Measurements from ENCODE around the gene PALD1.

GRCh38 chr10:70604106-70604505, 125.5 kb downstream of the PALD1 start:
- TF ChIP-seq, protein P1, sequence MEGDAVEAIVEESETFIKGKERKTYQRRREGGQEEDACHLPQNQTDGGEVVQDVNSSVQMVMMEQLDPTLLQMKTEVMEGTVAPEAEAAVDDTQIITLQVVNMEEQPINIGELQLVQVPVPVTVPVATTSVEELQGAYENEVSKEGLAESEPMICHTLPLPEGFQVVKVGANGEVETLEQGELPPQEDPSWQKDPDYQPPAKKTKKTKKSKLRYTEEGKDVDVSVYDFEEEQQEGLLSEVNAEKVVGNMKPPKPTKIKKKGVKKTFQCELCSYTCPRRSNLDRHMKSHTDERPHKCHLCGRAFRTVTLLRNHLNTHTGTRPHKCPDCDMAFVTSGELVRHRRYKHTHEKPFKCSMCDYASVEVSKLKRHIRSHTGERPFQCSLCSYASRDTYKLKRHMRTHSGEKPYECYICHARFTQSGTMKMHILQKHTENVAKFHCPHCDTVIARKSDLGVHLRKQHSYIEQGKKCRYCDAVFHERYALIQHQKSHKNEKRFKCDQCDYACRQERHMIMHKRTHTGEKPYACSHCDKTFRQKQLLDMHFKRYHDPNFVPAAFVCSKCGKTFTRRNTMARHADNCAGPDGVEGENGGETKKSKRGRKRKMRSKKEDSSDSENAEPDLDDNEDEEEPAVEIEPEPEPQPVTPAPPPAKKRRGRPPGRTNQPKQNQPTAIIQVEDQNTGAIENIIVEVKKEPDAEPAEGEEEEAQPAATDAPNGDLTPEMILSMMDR (IDR thresholded peaks at IDR 0.05; ENCODE audit: low read depth, low read length, poor library complexity, severe bottlenecking), result no peak
- TF ChIP-seq EZH2phosphoT487 (IDR thresholded peaks at IDR 0.05; ENCODE audit: borderline replicate concordance, low read length), result no peak

All from DOHH2 (cell line).